OCI-LY1 (cell line): ENCODE results near the gene YIPF1.

Experiments
- H2AFZ ChIP-seq: fragments of 200-600 bp; sonication (generic), shearing (Covaris generic); 2 replicates; pipeline ENCODE4 v1.6.0; 2014; ENCODE audit warnings: antibody characterized with exemption, mild to moderate bottlenecking, low read length
- H3F3A ChIP-seq: fragments of 200-600 bp; sonication (generic), shearing (Covaris generic); 2 replicates; pipeline ENCODE4 v1.6.0; 2014; ENCODE audit warnings: mild to moderate bottlenecking, antibody characterized with exemption, low read length, moderate library complexity; ENCODE audit not compliant: insufficient read depth
- H3K27ac ChIP-seq: fragments of 200-600 bp; sonication (generic); 2 replicates; pipeline ENCODE4 v1.5.1; 2014; ENCODE audit warnings: low read length, mixed run types, mild to moderate bottlenecking, low read depth; ENCODE audit not compliant: poor library complexity, severe bottlenecking
- H3K27me3 ChIP-seq: fragments of 200-600 bp; sonication (generic); 2 replicates; pipeline ENCODE4 v1.6.0; 2014; ENCODE audit warnings: antibody characterized with exemption, mild to moderate bottlenecking, low read length, moderate library complexity; ENCODE audit not compliant: insufficient read depth
- H3K36me3 ChIP-seq: fragments of 200-600 bp; sonication (generic); 2 replicates; pipeline ENCODE4 v1.6.1; 2014; ENCODE audit warnings: mild to moderate bottlenecking, antibody characterized with exemption, low read length, moderate library complexity, mixed read lengths; ENCODE audit not compliant: insufficient read depth
- H3K4me1 ChIP-seq: fragments of 200-600 bp; sonication (generic); 2 replicates; pipeline ENCODE4 v1.5.1; 2014; ENCODE audit warnings: mild to moderate bottlenecking, low read length, moderate library complexity; ENCODE audit not compliant: insufficient read depth, severe bottlenecking
- H3K4me2 ChIP-seq: fragments of 200-600 bp; sonication (generic), shearing (Covaris generic); 2 replicates; pipeline ENCODE4 v1.6.1; 2014; ENCODE audit warnings: low read length
- H3K4me3 ChIP-seq: fragments of 200-600 bp; sonication (generic); 2 replicates; pipeline ENCODE4 v1.5.1; 2014; ENCODE audit warnings: low read length, low read depth, mild to moderate bottlenecking, mixed read lengths; ENCODE audit not compliant: poor library complexity, severe bottlenecking
- H3K79me2 ChIP-seq: fragments of 200-600 bp; shearing (Covaris generic); 2 replicates; pipeline ENCODE4 v1.6.1; 2016; ENCODE audit warnings: mixed run types, low read length, mixed read lengths; ENCODE audit not compliant: insufficient read depth
- H3K9ac ChIP-seq: fragments of 200-600 bp; sonication (generic), shearing (Covaris generic); 2 replicates; pipeline ENCODE4 v1.6.1; 2014; ENCODE audit warnings: mild to moderate bottlenecking, low read length, mixed read lengths
- H3K9me2 ChIP-seq: fragments of 200-600 bp; sonication (generic), shearing (Covaris generic); 2 replicates; pipeline ENCODE4 v1.6.1; 2014; ENCODE audit warnings: low read depth, mild to moderate bottlenecking, low read length, mixed read lengths
- H3K9me3 ChIP-seq: fragments of 200-600 bp; shearing (Covaris generic); 2 replicates; pipeline ENCODE4 v1.6.1; 2014; ENCODE audit warnings: low read length, mixed read lengths
- H4K20me1 ChIP-seq: fragments of 200-600 bp; sonication (generic), shearing (Covaris generic); 2 replicates; pipeline ENCODE4 v1.6.0; 2016; ENCODE audit warnings: mild to moderate bottlenecking, low read length; ENCODE audit not compliant: insufficient read depth
- CTCF ChIP-seq: fragments of 200-600 bp; sonication (generic), shearing (Covaris generic); IDR thresholded peaks from 2 replicates; pipeline ENCODE4 v1.5.1; 2017; ENCODE audit warnings: mild to moderate bottlenecking, antibody characterized with exemption, low read length, moderate library complexity, mixed read lengths
- EZH2 ChIP-seq: fragments of 200-600 bp; sonication (generic), shearing (Covaris generic); IDR thresholded peaks from 2 replicates; pipeline ENCODE4 v1.8.0; 2017; ENCODE audit warnings: borderline replicate concordance, mixed run types, mild to moderate bottlenecking, antibody characterized with exemption, low read length, moderate library complexity, mixed read lengths

Gene YIPF1

GRCh38 chr1:53934170-53934765, 44.7 kb upstream of the YIPF1 start:
- Histone ChIP-seq H3K9ac (no peak overlapping the region), H3K4me2 (no peak overlapping the region), H3K9me2 (no peaks in the 10 kb centered on the region), H3K27ac (no peak overlapping the region), H2AFZ (no peak overlapping the region), H3K36me3 (peaks cover 78% of the 10 kb centered on the region), H3F3A (no peaks in the 10 kb centered on the region), H3K4me3 (no peak overlapping the region), H3K9me3 (peaks cover 12% of the 10 kb centered on the region), H3K4me1 (no peaks in the 10 kb centered on the region), H3K79me2 (no peaks in the 10 kb centered on the region), H3K27me3 (no peaks in the 10 kb centered on the region), H4K20me1 (no peaks in the 10 kb centered on the region)
- TF ChIP-seq CTCF: no peak
- TF ChIP-seq EZH2: no peak

DNA sequence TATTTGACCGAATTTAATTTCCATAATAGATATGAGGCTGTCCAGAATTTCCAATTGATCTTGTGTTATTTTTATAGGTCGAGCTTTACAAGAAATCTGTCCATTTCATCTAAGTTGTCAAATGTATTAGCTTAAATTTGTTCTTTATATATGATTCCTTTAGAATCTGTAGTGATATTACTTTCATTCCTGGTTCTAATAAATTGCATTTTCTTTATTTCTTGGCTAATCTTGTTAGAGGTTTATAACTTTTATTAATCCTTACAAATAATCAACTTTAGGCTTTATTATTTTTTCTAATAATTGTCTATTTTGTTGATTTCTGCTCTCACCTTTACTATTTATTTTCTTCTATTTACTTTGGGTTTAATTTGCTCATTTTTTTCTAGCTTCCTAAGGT, 41.9 kb upstream of the YIPF1 start:
- H3K79me2 ChIP-seq: no peaks in the 10 kb centered on the region
- H3K4me2 ChIP-seq: no peak overlapping the region
- H3K4me1 ChIP-seq: no peaks in the 10 kb centered on the region
- H3K4me3 ChIP-seq: no peak overlapping the region
- no peak overlapping the region for H3K27ac ChIP-seq
- no peak overlapping the region for H3K9ac ChIP-seq
- H3K36me3 ChIP-seq: peaks cover 80% of the 10 kb centered on the region
- H4K20me1 ChIP-seq: no peaks in the 10 kb centered on the region
- no peak overlapping the region for H2AFZ ChIP-seq
- no peaks in the 10 kb centered on the region for H3K9me2 ChIP-seq
- no peaks in the 10 kb centered on the region for H3K27me3 ChIP-seq
- no peaks in the 10 kb centered on the region for H3F3A ChIP-seq
- H3K9me3 ChIP-seq: peaks cover 12% of the 10 kb centered on the region
- TF ChIP-seq EZH2 (no peak), CTCF (no peak)

- no peak overlapping the region for H3K4me2 ChIP-seq
- no peaks in the 10 kb centered on the region for H3K9me2 ChIP-seq
- TF ChIP-seq EZH2 (no peak), CTCF (no peak)
- no peak overlapping the region for H3K4me3 ChIP-seq
- H3K4me1 ChIP-seq: no peaks in the 10 kb centered on the region
- no peak overlapping the region for H3K9ac ChIP-seq
- H3K27ac ChIP-seq: no peak overlapping the region
- H3K79me2 ChIP-seq: no peaks in the 10 kb centered on the region
- no peak overlapping the region for H2AFZ ChIP-seq
- H3K9me3 ChIP-seq: peaks cover 12% of the 10 kb centered on the region
- H4K20me1 ChIP-seq: no peaks in the 10 kb centered on the region
- H3K36me3 ChIP-seq: peaks cover 74% of the 10 kb centered on the region
- no peaks in the 10 kb centered on the region for H3K27me3 ChIP-seq
- H3F3A ChIP-seq: no peaks in the 10 kb centered on the region
These were observed 41.3 kb upstream of the YIPF1 start for GRCh38 chr1:53930932-53931331.
